ENCODE results near the gene VPS37B.
"Not testable (repeated sequence)": the region's sequence is repeated elsewhere in the genome, so short reads cannot be mapped to it uniquely, and the experiment has no call there.

The VPS37B gene

GRCh38 chr12:122908915-122909314 is 13.0 kb upstream of the VPS37B start:
- Histone ChIP-seq H3K4me3 (ENCODE audit: insufficient read depth, low read length, poor library complexity, severe bottlenecking) (no peak overlapping the region), H3K9me3 (ENCODE audit: insufficient read depth, low read length) (no peaks in the 10 kb centered on the region), H3F3A (ENCODE audit: insufficient read depth) (no peaks in the 10 kb centered on the region), H3K4me2 (ENCODE audit: low read depth, low read length, poor library complexity, severe bottlenecking) (no peak overlapping the region), H3K27me3 (ENCODE audit: low read length) (no peaks in the 10 kb centered on the region), H3K9ac (ENCODE audit: low read length) (no peak overlapping the region), H3K79me2 (ENCODE audit: insufficient read depth, low read length) (no peaks in the 10 kb centered on the region), H2AFZ (ENCODE audit: low read depth, low read length, severe bottlenecking) (no peak overlapping the region), H4K20me1 (ENCODE audit: low read depth, low read length) (no peaks in the 10 kb centered on the region), H3K9me2 (replicated peaks; ENCODE audit: insufficient read depth, low read length) (no peaks in the 10 kb centered on the region), H3K27ac (ENCODE audit: low read depth, low read length) (no peak overlapping the region), H3K36me3 (ENCODE audit: low read length) (no peaks in the 10 kb centered on the region)
- TF ChIP-seq EZH2phosphoT487 (conservative IDR thresholded peaks at IDR 0.05; ENCODE audit: low read length) (no peak), CTCF (IDR thresholded peaks at IDR 0.05; ENCODE audit: insufficient read depth, low read length, poor library complexity, severe bottlenecking) (no peak)

GRCh38 chr12:122905258-122905657 is 9.3 kb upstream of the VPS37B start:
- not testable (repeated sequence) for H4K20me1 ChIP-seq (ENCODE audit: low read depth, low read length)

GRCh38 chr12:122903693-122904034 is 7.7 kb upstream of the VPS37B start:
- TF ChIP-seq EZH2phosphoT487 (conservative IDR thresholded peaks at IDR 0.05; ENCODE audit: low read length) (no peak), CTCF (IDR thresholded peaks at IDR 0.05; ENCODE audit: insufficient read depth, low read length, poor library complexity, severe bottlenecking) (no peak)
- Histone ChIP-seq H3K27me3 (ENCODE audit: low read length) (no peaks in the 10 kb centered on the region), H2AFZ (ENCODE audit: low read depth, low read length, severe bottlenecking) (no peak overlapping the region), H3K27ac (ENCODE audit: low read depth, low read length) (no peak overlapping the region), H3K36me3 (ENCODE audit: low read length) (no peaks in the 10 kb centered on the region), H3K9me3 (ENCODE audit: insufficient read depth, low read length) (no peaks in the 10 kb centered on the region), H3K79me2 (ENCODE audit: insufficient read depth, low read length) (no peaks in the 10 kb centered on the region), H3K4me3 (ENCODE audit: insufficient read depth, low read length, poor library complexity, severe bottlenecking) (no peak overlapping the region), H3K9ac (ENCODE audit: low read length) (no peak overlapping the region), H3F3A (ENCODE audit: insufficient read depth) (no peaks in the 10 kb centered on the region), H4K20me1 (ENCODE audit: low read depth, low read length) (no peaks in the 10 kb centered on the region), H3K9me2 (replicated peaks; ENCODE audit: insufficient read depth, low read length) (no peaks in the 10 kb centered on the region), H3K4me2 (ENCODE audit: low read depth, low read length, poor library complexity, severe bottlenecking) (no peak overlapping the region)

More at GRCh38 chr12:122905258-122905657, 9.3 kb upstream of the VPS37B start:
- H3F3A ChIP-seq (ENCODE audit: insufficient read depth); H3K9ac ChIP-seq (ENCODE audit: low read length); H3K9me2 ChIP-seq (replicated peaks; ENCODE audit: insufficient read depth, low read length); H3K4me2 ChIP-seq (ENCODE audit: low read depth, low read length, poor library complexity, severe bottlenecking); H2AFZ ChIP-seq (ENCODE audit: low read depth, low read length, severe bottlenecking); H3K79me2 ChIP-seq (ENCODE audit: insufficient read depth, low read length); H3K27me3 ChIP-seq (ENCODE audit: low read length); H3K4me3 ChIP-seq (ENCODE audit: insufficient read depth, low read length, poor library complexity, severe bottlenecking); H3K27ac ChIP-seq (ENCODE audit: low read depth, low read length); H3K36me3 ChIP-seq (ENCODE audit: low read length); H3K9me3 ChIP-seq (ENCODE audit: insufficient read depth, low read length): not testable (repeated sequence)

GRCh38 chr12:122902854-122903692 is 7.1 kb upstream of the VPS37B start:
- Histone ChIP-seq H3K36me3 (ENCODE audit: low read length) (no peaks in the 10 kb centered on the region), H3F3A (ENCODE audit: insufficient read depth) (no peaks in the 10 kb centered on the region), H3K79me2 (ENCODE audit: insufficient read depth, low read length) (no peaks in the 10 kb centered on the region), H3K9ac (ENCODE audit: low read length) (no peak overlapping the region), H2AFZ (ENCODE audit: low read depth, low read length, severe bottlenecking) (no peak overlapping the region), H3K9me2 (replicated peaks; ENCODE audit: insufficient read depth, low read length) (no peaks in the 10 kb centered on the region), H3K4me3 (ENCODE audit: insufficient read depth, low read length, poor library complexity, severe bottlenecking) (no peak overlapping the region), H4K20me1 (ENCODE audit: low read depth, low read length) (no peaks in the 10 kb centered on the region), H3K9me3 (ENCODE audit: insufficient read depth, low read length) (no peaks in the 10 kb centered on the region), H3K4me2 (ENCODE audit: low read depth, low read length, poor library complexity, severe bottlenecking) (no peak overlapping the region), H3K27ac (ENCODE audit: low read depth, low read length) (no peak overlapping the region), H3K27me3 (ENCODE audit: low read length) (no peaks in the 10 kb centered on the region)
- TF ChIP-seq EZH2phosphoT487 (conservative IDR thresholded peaks at IDR 0.05; ENCODE audit: low read length), result no peak
- TF ChIP-seq CTCF (IDR thresholded peaks at IDR 0.05; ENCODE audit: insufficient read depth, low read length, poor library complexity, severe bottlenecking), result no peak
